K562 treated with DMSO at 1 percent for 24 hours (cell line): ENCODE data around the gene NES. TPM values are rescaled to one million over a fixed set of nuclear protein-coding genes. Genes with fewer than 3 reads are reported as not detected.

Experiments
- total RNA-seq: library from RNA; unstranded; fragments of 300-600 nt; gene quantifications from 2 replicates; pipeline ENCODE4 v1.2.3, GENCODE V29; 2022; ENCODE audit warnings: low read depth; ENCODE audit not compliant: insufficient read depth

NES gene, protein sequence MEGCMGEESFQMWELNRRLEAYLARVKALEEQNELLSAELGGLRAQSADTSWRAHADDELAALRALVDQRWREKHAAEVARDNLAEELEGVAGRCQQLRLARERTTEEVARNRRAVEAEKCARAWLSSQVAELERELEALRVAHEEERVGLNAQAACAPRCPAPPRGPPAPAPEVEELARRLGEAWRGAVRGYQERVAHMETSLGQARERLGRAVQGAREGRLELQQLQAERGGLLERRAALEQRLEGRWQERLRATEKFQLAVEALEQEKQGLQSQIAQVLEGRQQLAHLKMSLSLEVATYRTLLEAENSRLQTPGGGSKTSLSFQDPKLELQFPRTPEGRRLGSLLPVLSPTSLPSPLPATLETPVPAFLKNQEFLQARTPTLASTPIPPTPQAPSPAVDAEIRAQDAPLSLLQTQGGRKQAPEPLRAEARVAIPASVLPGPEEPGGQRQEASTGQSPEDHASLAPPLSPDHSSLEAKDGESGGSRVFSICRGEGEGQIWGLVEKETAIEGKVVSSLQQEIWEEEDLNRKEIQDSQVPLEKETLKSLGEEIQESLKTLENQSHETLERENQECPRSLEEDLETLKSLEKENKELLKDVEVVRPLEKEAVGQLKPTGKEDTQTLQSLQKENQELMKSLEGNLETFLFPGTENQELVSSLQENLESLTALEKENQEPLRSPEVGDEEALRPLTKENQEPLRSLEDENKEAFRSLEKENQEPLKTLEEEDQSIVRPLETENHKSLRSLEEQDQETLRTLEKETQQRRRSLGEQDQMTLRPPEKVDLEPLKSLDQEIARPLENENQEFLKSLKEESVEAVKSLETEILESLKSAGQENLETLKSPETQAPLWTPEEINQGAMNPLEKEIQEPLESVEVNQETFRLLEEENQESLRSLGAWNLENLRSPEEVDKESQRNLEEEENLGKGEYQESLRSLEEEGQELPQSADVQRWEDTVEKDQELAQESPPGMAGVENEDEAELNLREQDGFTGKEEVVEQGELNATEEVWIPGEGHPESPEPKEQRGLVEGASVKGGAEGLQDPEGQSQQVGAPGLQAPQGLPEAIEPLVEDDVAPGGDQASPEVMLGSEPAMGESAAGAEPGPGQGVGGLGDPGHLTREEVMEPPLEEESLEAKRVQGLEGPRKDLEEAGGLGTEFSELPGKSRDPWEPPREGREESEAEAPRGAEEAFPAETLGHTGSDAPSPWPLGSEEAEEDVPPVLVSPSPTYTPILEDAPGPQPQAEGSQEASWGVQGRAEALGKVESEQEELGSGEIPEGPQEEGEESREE (N-terminal part only)
- total RNA-seq, result 6.8 and 7.7 TPM in 2 replicates

DNA sequence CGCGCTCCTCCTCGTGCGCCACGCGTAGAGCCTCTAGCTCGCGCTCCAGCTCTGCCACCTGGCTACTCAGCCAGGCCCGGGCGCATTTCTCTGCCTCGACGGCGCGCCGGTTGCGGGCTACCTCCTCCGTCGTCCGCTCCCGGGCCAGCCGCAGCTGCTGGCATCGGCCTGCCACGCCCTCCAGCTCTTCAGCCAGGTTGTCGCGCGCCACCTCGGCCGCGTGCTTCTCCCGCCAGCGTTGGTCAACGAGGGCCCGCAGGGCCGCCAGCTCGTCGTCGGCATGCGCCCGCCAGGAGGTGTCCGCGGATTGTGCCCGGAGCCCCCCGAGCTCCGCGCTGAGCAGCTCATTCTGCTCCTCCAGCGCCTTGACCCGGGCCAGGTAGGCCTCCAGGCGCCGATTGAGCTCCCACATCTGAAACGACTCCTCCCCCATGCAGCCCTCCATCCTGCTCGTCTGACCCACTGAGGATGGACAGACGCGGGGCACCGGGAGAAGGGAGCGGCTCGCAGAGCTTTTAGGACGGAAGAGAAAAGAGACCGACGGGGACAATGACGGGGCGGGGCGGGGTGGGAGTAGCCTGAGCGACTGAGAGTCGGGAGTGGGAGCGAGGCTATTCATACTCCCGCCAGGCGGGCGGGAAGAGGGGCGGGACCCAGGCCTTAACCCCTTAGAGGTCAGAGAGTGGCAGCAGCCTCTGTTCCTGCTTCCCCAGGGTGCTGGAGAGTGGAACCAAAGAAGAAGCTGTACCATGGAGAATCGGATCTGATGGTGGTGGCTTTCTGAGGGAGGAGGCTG is at the start of gene NES:
TSS of gene NES (minus strand) at position 588 of the 796 bp plus-strand sequence. CDS start at position 445, 143 bp downstream.

DNA sequence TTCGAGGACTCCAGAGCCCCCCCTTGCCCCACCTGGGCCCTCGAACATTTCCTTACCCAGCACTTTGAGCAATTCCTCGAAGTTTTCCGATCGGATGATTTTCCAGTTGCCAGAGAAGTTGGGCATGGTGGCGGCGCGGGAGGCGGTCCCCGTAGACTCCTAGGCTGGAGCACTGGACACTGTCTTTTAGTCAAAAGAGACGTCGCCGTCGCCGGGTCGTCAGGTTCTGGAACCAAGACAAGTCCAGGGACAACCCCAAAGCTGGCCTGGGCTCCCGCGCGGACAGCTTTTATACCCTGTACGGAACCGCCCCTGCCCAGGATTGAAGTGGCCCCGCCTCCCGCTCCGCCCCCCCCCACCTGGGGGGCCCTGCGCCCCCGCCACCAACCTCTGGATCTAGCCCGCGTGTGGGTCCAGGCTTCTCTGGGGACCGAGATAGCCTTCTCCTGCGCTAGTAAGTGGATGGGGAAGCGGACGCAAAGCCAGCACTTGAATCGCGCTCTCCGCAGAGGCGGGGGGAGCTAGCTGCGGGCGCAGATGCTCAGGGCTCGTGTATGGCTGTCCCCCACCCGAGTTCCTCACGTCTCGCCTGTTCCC is 28.2 kb upstream of the NES start, which contains the start of gene CRABP2:
TSS of gene CRABP2 (minus strand) at position 263 of the 597 bp plus-strand sequence. CDS start at position 126, 137 bp downstream.

DNA sequence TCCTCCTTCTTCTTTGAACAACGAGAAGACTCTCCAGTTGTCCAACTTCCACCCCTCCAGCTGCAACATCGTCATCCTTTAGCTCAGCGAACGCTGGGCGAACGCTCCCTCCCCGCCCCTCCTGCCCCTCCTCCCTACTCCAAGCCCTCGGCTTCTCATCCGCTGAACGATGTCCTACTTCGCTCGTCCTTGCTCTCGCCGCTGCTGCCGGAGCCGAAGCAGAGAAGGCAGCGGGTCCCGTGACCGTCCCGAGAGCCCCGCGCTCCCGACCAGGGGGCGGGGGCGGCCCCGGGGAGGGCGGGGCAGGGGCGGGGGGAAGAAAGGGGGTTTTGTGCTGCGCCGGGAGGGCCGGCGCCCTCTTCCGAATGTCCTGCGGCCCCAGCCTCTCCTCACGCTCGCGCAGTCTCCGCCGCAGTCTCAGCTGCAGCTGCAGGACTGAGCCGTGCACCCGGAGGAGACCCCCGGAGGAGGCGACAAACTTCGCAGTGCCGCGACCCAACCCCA is 35.4 kb downstream of the NES start, which contains the start of gene BCAN:
TSS of gene BCAN (plus strand) at position 357 of the 504 bp plus-strand sequence. CDS start 3,938 bp downstream, outside the sequence.

DNA sequence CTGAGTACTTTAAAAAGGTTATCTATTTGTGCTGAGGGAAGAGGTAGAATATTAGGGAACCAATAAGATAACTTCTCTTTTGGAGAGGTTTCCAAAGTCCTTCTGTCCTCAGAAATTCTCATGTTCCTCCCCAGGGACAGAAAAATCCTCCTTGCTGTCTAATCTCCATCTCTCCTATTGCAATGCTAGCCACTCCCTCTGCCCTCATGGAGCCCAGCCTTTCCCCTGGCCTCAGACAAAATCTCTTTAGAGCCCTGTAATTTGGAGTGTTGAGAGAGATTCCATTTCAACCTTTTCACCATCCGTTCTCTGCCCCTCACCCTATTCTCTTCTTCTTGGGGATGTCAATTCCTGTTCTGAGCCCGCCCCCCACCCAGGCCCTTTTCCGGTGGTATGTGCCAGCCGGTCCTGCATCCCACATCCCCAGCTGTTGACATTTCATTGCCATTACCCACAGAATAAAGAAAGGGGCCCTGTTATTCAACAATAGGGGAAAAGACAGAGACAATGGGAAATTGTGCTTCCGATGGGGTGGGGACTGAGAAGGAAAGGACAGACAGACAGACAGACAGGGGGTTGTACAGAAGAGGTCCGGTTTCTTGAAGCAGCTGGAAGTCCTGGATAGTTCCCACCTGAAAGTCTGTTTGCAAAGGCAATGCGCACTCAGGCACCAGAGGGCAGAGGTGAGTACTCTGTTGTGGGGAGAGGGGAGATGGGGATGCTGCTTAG is 58.2 kb downstream of the NES start, which contains the start of gene HAPLN2:
TSS of gene HAPLN2 (plus strand) at position 563 of the 729 bp plus-strand sequence. CDS start 4,076 bp downstream, outside the sequence.

Other genes with a start within 250 kb of the NES start
- 12.9 and 13.0 TPM in 2 replicates for gene MEF2D, start 176.6 kb downstream of the NES start, total RNA-seq
- gene IQGAP3, start 104.8 kb downstream of the NES start, total RNA-seq, result 25.8 and 26.3 TPM in 2 replicates
- not detected in 2 replicates for gene TTC24, start 97.7 kb downstream of the NES start, total RNA-seq
- gene NAXE, start 85.6 kb downstream of the NES start, total RNA-seq, result 150 and 152 TPM in 2 replicates
- 14.5 and 15.0 TPM in 2 replicates for gene GPATCH4, start 75.9 kb downstream of the NES start, total RNA-seq
- gene HAPLN2, start 58.0 kb downstream of the NES start, total RNA-seq, result 5.1 and 5.2 TPM in 2 replicates
- 0.31 and 0.39 TPM in 2 replicates for gene BCAN, start 35.3 kb downstream of the NES start, total RNA-seq
- 2.5 and 4.2 TPM in 2 replicates for gene CRABP2, start 28.2 kb upstream of the NES start, total RNA-seq
- gene METTL25B, start 51.1 kb upstream of the NES start, total RNA-seq, result 72.0 and 76.3 TPM in 2 replicates
- gene ISG20L2, start 51.4 kb upstream of the NES start, total RNA-seq, result 35.3 and 37.3 TPM in 2 replicates
- 21.1 and 32.9 TPM in 2 replicates for gene MRPL24, start 63.7 kb upstream of the NES start, total RNA-seq
- 155 and 157 TPM in 2 replicates for gene HDGF, start 74.3 kb upstream of the NES start, total RNA-seq
- 92.3 and 97.2 TPM in 2 replicates for gene PRCC, start 90.1 kb upstream of the NES start, total RNA-seq
- gene SH2D2A, start 139.4 kb upstream of the NES start, total RNA-seq, result 13.8 and 17.6 TPM in 2 replicates
- gene INSRR, start 181.7 kb upstream of the NES start, total RNA-seq, result 0.45 and 0.51 TPM in 2 replicates
- gene NTRK1, start 183.5 kb upstream of the NES start, total RNA-seq, result 18.2 and 25.6 TPM in 2 replicates
- 4.9 and 5.1 TPM in 2 replicates for gene PEAR1, start 216.3 kb upstream of the NES start, total RNA-seq
- 0.32 and 0.36 TPM in 2 replicates for gene LRRC71, start 243.2 kb upstream of the NES start, total RNA-seq